Superior temporal gyrus (tissue), 1 donor: ENCODE measurements around the gene SDHAF3.
A peak's percentile ranks its signal among the peaks of the same experiment; 100 is the strongest.
"Not testable (repeated sequence)": the region's sequence is repeated elsewhere in the genome, so short reads cannot be mapped to it uniquely, and the experiment has no call there.

Experiments used
- DNase-seq: peaks from one replicate; pipeline ENCODE4 v3.0.0-alpha.2; 2016; ENCODE audit errors: extremely low spot score

The SDHAF3 gene

DNA sequence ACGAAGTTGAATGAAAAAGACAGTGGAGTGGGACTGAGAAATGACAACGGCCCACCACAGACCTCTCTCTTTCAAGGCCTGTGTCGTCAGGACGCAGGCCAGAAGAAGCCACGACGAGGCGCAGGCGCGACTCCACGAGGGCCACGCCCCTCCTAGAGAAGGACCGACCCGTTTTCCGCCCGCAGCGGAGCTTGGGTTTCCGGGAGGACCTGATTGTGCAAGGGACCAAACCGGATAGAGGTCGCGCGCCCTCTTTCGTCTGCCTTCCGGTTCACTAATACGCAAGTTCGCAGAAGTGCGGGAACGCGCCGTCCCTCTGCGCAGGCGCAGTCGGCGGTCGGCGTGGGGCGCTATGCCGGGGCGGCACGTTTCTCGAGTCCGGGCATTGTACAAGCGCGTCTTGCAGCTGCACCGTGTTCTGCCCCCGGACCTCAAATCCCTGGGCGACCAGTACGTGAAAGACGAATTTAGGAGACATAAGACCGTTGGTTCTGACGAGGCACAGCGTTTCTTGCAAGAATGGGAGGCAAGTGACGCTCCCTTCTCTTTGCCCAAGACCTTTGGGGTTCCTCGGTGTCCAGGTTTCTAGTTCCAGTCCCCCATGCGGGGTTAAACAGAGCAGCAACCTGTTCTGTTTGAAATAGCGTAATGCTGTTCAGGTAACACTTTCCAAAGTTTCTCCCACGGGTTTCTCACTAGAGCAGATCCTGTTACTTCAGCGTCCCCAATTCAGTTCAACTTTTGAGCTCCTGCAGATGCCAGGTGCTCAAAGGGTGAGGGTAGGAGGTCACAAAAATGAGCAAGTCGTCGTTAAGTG, at the start of gene SDHAF3:
TSS of gene SDHAF3 (plus strand) at position 327 of the 817 bp plus-strand sequence. CDS start at position 353, 26 bp downstream.
- DNase-seq: peak; percentile 95

GRCh38 chr7:97072025-97072424, 45.5 kb upstream of the SDHAF3 start:
- not testable (repeated sequence) for DNase-seq

DNA sequence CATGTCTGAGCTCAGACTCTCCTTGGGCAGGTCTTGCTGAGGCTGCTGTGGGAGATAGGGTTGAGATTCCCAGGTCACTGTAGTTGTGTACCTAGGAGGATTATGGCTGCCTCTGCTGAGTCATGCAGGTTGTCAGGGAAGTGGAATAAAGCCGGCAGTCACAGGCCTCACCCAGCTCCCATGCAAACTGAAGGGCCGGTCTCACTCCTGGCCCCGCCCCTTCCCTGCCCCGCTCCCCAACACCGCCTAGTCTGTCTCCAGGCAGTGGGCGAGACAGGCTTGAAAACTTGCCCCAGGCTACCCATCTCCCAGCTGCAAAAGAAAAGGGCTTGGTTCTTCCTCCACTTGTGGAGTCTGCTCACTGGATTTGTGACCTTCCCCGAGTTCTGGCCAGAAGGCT, 41.6 kb upstream of the SDHAF3 start:
- DNase-seq: no peak

DNA sequence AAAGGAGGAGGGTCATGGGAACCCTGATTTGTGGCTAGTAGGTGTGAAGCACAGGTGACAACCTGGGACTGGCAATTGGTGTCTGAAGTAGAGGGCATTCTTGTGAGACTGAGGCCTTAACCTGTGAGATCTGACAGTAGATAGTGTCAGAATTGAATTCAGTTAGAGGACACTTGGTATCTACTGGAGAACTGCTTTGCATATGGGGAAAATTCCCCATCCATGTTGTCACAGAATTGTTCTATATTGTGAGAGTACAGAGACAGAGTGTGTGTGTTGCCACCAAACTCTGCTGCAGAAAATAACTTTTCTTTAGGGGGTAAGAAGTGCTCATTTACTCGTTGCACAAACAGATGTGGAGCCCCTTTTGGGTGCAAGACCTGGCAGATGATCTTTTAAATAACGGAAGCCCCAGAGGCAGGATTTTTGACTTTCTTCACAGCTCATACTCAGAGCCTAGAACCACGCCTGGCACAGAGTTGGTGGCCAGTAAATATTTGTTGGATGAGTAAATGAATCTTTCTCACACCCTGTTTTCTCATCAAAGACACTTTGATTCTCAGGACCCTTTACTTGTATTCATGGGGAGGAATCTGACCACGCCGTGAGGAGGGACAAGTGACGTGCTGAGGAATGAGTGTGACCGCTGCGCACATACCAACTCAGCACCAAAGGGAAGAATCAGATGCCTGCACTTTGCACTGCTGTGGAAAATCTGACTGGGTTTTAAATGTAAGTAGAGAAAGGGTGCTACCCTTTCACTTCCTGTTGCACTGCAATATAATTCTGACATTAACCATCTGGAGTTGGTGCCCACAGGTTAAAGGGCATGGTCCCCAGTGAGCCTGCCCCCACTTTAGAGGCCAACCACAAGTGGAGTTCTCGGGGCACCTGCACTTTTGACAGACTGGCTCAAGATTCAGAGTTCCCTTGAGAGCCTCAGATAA, 39.2 kb upstream of the SDHAF3 start:
- DNase-seq: no peak

- no peak for DNase-seq
These were observed 38.2 kb upstream of the SDHAF3 start for GRCh38 chr7:97079300-97079699.

DNA sequence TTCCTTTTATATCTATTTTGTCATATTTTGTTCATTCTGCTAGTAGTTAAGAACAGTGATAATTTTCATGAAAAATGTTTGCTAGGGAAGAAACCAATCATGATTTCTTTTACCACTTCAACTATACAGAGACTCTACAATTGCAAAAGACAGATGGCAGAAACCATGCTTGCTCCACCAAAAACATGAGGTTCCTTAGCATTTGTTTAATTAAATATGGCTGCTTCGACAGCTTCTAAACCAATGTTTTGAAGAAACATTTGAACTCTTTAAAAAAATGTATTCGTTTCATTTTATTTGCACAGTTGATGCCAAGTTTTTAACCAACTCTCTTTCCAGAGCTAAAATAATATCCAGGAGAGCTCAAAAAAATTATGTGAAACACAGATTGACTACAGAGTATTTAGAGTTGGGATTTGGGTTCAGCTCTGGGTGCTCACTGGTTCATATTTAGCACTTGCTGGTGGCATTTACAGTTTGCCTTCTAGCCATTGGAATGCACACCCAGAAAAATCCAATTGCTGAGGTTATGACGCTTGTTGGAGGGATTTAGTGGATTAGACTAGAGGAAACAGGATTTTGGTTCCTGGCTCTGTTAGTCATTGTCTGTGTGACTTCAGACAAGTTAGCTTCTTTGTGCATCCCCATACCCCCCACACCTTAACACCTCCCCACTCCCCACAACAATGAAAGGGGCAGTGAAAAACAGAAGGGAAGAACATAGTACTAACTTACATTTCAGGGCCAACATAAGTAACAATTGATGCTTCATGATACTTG, 35.8 kb upstream of the SDHAF3 start:
- peak; percentile 22 for DNase-seq

DNA sequence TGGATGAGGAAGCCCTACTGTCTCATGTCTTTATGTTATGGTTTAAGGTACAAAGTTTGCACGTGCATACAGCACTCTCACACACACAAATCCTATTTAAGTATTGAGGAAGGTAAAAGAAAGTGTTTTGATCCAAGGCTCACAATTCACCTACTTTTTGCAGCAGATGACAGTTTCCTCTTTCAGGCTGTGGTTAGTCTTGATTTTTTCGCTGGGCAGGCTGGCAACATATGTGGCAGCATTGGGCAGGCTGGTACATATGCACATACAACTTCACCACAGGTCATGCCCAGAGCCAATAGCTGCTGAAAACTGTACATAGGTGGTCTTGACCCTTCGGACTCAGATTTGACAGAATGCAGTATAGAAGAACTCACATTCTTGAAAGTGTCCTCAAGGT, 29.1 kb upstream of the SDHAF3 start:
- no peak for DNase-seq

- no peak for DNase-seq
These were observed 27.7 kb upstream of the SDHAF3 start for GRCh38 chr7:97089771-97090170.

DNA sequence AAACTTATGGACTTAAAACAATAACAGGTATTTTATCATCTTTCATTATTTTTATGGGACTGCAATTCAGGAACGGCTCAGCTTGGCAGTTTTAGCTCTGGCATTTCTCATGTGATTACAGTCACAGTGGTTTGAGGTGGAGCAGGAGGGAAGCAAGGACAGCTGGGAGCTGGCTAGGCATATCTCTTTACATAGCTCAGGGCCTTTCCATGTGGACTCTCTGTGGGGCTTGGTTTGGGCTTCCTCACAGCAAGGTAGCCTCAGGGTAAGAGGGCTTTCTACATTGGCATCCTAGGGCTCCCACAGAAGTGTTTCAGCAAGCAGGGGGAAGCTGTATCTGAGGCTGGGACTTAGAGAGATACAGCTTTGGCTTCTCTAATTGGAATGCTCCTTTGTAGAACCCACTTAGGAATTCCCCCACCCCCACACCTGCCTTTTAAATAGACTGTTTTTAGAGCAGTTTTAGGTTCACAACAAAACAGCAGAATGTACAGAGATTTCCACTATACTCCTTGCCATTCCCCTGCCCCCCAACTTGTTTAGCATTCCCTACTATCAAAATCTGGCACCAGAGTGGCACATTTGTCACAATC, 26.6 kb upstream of the SDHAF3 start:
- no peak for DNase-seq

DNA sequence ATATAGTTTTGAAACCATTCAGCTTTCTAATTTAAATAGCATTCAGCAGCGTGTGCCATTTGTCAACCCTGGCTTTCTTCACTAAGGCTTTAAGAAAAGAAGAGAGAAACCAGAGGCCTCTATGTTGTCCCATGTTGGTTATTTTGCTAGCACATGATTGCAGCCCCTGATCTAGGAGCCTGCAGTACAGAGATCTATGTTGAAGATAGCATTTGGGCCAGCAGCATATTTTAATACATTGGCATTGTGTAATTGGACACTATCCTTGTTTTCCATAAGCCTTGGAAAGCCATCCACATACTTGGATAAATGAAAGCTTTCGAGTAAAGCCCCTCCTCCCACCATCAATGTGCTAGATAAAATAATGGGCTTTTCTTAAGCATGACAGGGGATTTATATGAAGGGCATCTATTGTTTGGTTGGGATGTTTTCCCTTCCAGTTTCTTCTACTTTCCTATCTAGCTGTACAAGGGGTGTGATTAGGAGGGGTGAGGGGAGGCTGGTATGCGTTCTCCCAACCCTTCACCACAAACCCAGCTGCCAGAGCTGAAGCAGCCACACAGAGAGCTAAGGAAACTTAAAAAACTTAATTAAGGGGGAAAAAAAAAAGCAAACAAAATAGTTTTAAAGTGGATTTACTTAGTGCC, 23.1 kb upstream of the SDHAF3 start:
- no peak for DNase-seq

DNA sequence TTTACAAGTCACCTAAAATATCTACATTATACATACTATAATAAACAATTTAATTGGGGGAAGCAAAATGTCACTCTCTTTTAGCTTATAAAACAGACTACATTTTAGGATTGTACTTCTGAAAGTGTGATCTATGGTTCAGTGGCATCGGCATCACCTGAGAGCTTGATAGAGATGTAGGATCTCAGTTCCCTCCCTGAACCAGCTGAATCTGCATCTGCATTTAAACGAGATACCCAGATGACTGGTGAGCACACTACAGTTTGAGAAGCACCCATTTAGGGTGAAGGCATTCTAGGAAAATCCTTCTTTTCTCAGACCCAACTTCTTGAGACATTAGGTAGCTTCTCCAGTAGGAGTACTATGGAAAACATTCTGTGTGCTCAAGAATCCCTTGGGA, 21.5 kb upstream of the SDHAF3 start:
- no peak for DNase-seq

- DNase-seq: no peak
These were observed 20.8 kb upstream of the SDHAF3 start for GRCh38 chr7:97096661-97097060.

- DNase-seq: peak; percentile 83
These were observed 12.7 kb upstream of the SDHAF3 start for GRCh38 chr7:97104719-97105238.

DNA sequence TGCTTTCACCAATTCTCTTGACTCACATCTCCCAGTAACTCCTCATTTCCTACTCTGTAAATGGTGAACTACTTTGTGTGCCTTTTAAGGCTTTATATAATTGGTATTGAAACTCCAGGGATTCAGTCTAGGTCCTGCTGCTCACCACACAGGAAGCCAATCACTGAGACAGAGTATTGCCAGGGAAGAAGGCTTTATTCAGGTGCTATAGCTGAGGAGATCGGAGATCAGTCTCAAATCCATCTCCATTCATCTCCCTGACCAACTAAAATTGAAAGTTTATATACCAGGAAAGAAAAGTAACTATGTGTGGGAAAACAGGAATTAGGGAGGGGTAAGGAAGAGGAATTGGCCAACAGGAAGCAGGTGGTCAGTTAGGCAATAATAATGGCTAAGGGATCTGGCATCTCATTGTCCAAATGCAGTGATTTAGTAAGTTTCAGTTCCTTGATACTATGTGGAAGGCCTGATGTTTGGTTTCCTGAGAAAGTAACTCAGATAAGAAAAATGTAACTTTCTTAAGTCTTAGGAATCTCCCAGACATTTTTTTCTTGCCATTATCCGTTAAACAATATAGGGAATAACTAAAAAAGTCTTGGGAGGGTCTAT, 10.2 kb upstream of the SDHAF3 start:
- no peak for DNase-seq

DNA sequence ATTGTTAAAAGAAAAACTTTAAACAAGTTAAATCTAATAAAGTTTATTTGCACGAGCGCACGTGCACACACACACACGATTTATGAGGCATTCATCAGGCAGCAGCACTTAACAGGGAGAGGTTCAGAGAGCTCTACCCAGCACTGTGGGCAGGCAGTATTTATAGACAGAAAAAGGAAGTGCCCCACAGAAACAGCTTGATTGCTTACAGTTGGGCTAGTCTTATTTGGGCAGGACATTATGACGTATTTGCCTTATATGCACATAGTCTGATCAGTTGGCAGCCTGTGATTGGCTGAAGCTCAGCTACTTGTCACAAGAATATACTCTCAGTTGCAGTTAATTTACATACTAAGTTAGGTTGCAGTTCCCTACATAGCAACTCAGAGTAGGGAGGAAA, 1.2 kb upstream of the SDHAF3 start:
- no peak for DNase-seq

GRCh38 chr7:97117035-97117371, 495 bp upstream of the SDHAF3 start:
- no peak for DNase-seq

DNA sequence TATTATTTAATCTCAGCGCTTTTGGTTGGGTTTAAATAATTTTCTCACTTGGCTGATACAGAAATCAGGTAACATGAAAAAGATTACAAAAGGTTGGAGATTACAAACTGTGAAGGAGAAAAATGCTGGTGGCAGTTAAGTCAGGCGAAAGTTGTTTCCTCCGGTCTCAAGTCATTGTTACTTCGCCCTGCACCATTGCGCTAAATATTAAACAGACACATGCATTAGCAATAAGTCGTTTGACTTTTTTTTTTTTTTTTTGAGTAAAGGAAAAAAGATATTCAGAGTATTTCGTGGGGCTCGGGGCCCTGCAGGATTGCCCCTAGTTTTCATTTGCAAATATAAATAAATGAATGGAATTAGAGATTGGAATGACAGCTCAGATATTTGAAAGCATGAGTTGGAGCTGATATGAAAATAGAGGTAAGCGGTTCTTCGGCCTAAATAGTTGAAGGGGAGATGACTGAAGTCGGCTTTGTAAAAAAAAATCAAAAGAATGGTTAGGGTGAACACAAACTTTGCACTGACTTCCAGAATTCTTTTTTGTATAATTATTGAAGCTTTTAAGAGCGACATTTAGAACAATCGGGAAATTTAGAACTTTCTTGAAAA, 914 bp downstream of the SDHAF3 start:
- peak; percentile 13 for DNase-seq

DNA sequence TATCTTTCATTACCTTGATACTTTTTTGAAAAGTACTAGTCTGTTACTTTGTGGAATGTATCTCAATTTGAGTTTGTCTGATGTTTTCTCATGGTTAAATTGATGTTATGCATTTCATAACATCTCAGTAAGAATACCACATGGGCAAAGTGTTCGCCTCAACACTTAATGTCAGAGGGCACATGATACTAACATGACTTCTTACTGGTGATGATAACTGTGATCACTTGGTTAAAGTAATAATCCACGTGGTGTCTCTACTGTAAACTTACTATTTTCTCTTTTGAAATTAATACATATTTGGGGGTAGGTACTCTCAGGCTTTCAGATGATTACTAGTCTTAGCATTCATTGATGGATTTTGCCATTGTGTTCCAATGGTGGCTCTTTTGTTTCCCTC, 2.2 kb downstream of the SDHAF3 start:
- DNase-seq: peak; percentile 5

- no peak for DNase-seq
These were observed 3.4 kb downstream of the SDHAF3 start for GRCh38 chr7:97120713-97121457.
